ENCODE data around the gene OR2C3. TPM values are rescaled to one million over a fixed set of nuclear protein-coding genes. Genes with fewer than 3 reads are reported as not detected.

The OR2C3 gene
- total and polyA plus RNA-seq, 4 experiments from 2014 or later, result not detected

DNA sequence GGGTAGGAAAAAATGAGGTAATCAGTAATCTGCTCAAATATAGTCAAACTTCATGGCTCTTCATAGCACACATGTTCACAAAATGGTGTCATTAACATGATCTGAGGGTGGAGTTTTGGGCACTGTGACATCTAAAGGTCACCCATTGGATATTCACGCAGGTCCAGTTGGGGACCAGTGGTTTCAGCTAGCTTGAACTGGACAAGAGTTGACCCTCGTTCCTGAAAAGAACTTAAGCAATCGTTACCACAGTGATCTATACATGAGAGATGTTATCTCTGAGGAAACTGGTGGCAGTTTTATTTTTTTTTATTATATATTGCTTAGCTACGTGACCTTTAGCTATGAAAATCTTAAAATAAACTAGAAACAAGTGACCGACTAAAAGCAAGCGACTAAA is 3.0 kb upstream of the OR2C3 start:
- Mint-ChIP-seq H3K36me3 (no peaks in the 10 kb centered on the region), H3K9me3 (peaks cover 0 to 5% (median 0%) of the 10 kb centered on the region in 8 donors), H3K27ac (no peak overlapping the region), H3K4me1 (no peaks in the 10 kb centered on the region), H3K27me3 (peaks cover 20 to 21% of the 10 kb centered on the region in 2 donors), H3K4me3 (no peak overlapping the region)
- ChIA-PET CTCF (ENCODE audit: partially characterized antibody) (no interaction called here), POLR2A (ENCODE audit: partially characterized antibody) (no interaction called here)
- Histone ChIP-seq H3K36me3 (ENCODE audit: insufficient read depth, low read length) (no peaks in the 10 kb centered on the region), H3K27me3 (ENCODE audit: insufficient read depth, low read length) (no peaks in the 10 kb centered on the region), H3K9me3 (ENCODE audit: control insufficient read depth in 1 of 2, low read length in 2 of 2) (no peaks in the 10 kb centered on the region), H3K4me3 (ENCODE audit: low read length in 2 of 2) (no peak overlapping the region), H3K27ac (ENCODE audit: low read depth, low read length) (no peak overlapping the region), H3K4me1 (ENCODE audit: insufficient read depth, low read length) (no peaks in the 10 kb centered on the region)
- DNase-seq, result no peak
- intact Hi-C loops (cut with micrococcal nuclease), result no loop called here

DNA sequence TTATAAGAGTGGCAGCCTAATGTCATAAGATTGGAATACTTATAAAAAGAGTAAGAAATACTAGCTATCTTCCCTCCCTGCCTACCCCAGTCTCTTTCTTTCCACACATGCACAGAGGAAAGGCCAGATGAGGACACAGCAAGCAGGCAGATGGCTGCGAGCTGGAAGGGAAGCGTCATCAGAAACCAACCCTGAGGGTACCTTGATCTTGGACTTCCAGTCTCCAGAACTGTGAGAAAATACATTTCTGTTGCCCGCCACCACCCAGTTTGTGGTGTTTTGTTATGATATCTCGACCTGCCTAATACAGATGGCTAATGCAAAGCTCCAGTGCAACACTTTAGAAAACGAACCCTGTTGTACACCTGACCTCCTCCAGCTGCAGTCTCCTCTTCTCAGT is 2.3 kb upstream of the OR2C3 start:
- Mint-ChIP-seq H3K4me3 (no peak overlapping the region), H3K9me3 (peaks cover 0 to 5% (median 0%) of the 10 kb centered on the region in 8 donors), H3K27me3 (peaks cover 16 to 20% of the 10 kb centered on the region in 2 donors), H3K4me1 (no peaks in the 10 kb centered on the region), H3K36me3 (no peaks in the 10 kb centered on the region), H3K27ac (no peak overlapping the region)
- Histone ChIP-seq H3K4me3 (ENCODE audit: low read length in 2 of 2) (no peak overlapping the region), H3K9me3 (ENCODE audit: control insufficient read depth in 1 of 2, low read length in 2 of 2) (no peaks in the 10 kb centered on the region), H3K27me3 (ENCODE audit: insufficient read depth, low read length) (no peaks in the 10 kb centered on the region), H3K36me3 (ENCODE audit: insufficient read depth, low read length) (no peaks in the 10 kb centered on the region), H3K27ac (ENCODE audit: low read depth, low read length) (no peak overlapping the region), H3K4me1 (ENCODE audit: insufficient read depth, low read length) (no peaks in the 10 kb centered on the region)
- CTCF ChIA-PET (ENCODE audit: partially characterized antibody), result no interaction called here
- POLR2A ChIA-PET (ENCODE audit: partially characterized antibody), result no interaction called here
- intact Hi-C loops (cut with micrococcal nuclease), result no loop called here
- DNase-seq, result no peak

DNA sequence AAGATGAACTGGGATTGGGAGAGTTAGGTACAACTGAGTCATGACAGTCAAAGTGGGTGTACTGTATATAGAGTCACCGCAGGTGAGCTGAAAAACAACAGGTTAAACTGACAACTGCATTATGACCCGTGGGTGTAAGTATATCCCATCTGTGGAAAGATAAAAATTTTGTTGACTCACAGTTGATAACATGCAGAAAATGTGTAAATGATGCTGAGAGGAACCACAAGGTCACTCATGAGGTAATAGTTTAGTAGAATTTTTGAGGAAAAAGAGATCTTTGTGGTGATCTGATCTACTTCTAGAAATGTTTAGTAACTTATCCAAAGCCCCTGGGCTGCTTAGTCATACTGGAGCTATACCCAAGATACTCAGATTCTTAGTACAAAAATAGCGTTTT is 838 bp downstream of the OR2C3 start:
- intact Hi-C loops (cut with micrococcal nuclease), result no loop called here
- H3K27me3 ChIP-seq (ENCODE audit: insufficient read depth, low read length), result no peaks in the 10 kb centered on the region
- POLR2A ChIA-PET (ENCODE audit: partially characterized antibody), result no interaction called here

DNA sequence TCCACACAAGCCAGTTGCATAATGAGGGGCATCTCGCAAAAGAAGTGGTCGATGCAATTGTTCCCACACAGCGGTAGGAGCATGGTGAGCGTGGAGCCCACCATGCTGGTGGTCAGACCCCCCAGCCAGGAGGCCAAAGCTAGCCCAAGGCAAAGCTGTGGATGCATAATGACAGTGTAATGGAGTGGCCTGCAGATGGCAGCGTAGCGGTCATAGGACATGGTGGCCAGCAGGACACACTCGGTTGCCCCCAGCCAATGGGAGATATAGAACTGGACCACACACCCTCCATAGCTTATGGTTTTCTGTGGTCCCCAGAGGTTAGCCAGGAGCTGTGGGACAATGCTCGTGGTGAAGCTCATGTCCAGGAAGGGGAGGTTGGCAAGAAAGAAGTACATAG is 4.3 kb downstream of the OR2C3 start:
- no peak overlapping the region for H3K27ac ChIP-seq (ENCODE audit: low read depth, low read length)
- Mint-ChIP-seq H3K27ac (no peak overlapping the region), H3K27me3 (peaks cover 8 to 13% of the 10 kb centered on the region in 2 donors), H3K4me1 (no peaks in the 10 kb centered on the region), H3K4me3 (no peak overlapping the region), H3K9me3 (peaks cover 0 to 2% (median under 1%) of the 10 kb centered on the region in 8 donors), H3K36me3 (no peaks in the 10 kb centered on the region)
- DNase-seq, result no peak
- no peaks in the 10 kb centered on the region for H3K27me3 ChIP-seq (ENCODE audit: insufficient read depth, low read length)
- intact Hi-C loops (cut with micrococcal nuclease), result no loop called here
- no peaks in the 10 kb centered on the region for H3K36me3 ChIP-seq (ENCODE audit: insufficient read depth, low read length)
- POLR2A ChIA-PET (ENCODE audit: partially characterized antibody), result interaction anchor here (0.6 kb wide), 1 partner anchor 15 kb away, joined by 4 read pairs; no protein-coding TSS in a partner anchor
- H3K4me1 ChIP-seq (ENCODE audit: insufficient read depth, low read length), result no peaks in the 10 kb centered on the region
- no peak overlapping the region for H3K4me3 ChIP-seq (ENCODE audit: low read length in 2 of 2)
- H3K9me3 ChIP-seq (ENCODE audit: control insufficient read depth in 1 of 2, low read length in 2 of 2), result no peaks in the 10 kb centered on the region
- CTCF ChIA-PET (ENCODE audit: partially characterized antibody), result no interaction called here

More for the DNA sequence above, 838 bp downstream of the OR2C3 start:
- no peak overlapping the region for H3K4me3 Mint-ChIP-seq
- no peaks in the 10 kb centered on the region for H3K9me3 ChIP-seq (ENCODE audit: control insufficient read depth in 1 of 2, low read length in 2 of 2)
- H3K27me3 Mint-ChIP-seq, result peaks cover 12 to 26% of the 10 kb centered on the region in 2 donors
- no peak overlapping the region for H3K27ac Mint-ChIP-seq
- H3K4me3 ChIP-seq (ENCODE audit: low read length in 2 of 2), result no peak overlapping the region
- H3K4me1 ChIP-seq (ENCODE audit: insufficient read depth, low read length), result no peaks in the 10 kb centered on the region
- H3K36me3 Mint-ChIP-seq, result no peaks in the 10 kb centered on the region
- H3K36me3 ChIP-seq (ENCODE audit: insufficient read depth, low read length), result no peaks in the 10 kb centered on the region
- H3K9me3 Mint-ChIP-seq, result peaks cover 0 to 5% (median 0%) of the 10 kb centered on the region in 8 donors
- H3K4me1 Mint-ChIP-seq, result no peaks in the 10 kb centered on the region
- no peak overlapping the region for H3K27ac ChIP-seq (ENCODE audit: low read depth, low read length)
- CTCF ChIA-PET (ENCODE audit: partially characterized antibody), result no interaction called here
- DNase-seq, result no peak

DNA sequence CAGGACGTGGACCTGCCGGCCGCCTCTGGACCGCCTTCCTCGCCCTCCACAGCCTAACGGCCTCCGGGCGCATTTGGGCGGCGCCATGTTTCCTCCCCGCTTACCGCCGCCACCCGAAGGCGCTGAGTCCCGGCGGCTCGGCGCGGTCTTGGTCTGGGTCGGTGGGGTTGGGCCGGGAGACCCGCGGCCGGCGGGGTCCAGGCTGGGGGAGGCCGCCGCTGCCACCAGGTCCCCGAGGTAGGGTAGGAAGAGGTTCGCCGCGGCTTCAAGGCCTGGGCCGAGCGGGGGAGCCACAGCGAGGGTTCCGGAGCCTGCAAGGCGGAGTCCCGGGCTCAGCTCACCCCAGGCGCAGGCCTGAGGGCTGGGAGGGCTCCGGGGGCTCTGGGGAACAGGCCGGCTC is 5.5 kb downstream of the OR2C3 start:
- Mint-ChIP-seq H3K27ac (no peak overlapping the region), H3K9me3 (peaks cover 0 to 2% (median under 1%) of the 10 kb centered on the region in 8 donors), H3K4me1 (no peaks in the 10 kb centered on the region), H3K36me3 (no peaks in the 10 kb centered on the region), H3K27me3 (peaks cover 13% of the 10 kb centered on the region in 2 donors), H3K4me3 (no peak overlapping the region)
- Histone ChIP-seq H3K4me1 (ENCODE audit: insufficient read depth, low read length) (no peaks in the 10 kb centered on the region), H3K27ac (ENCODE audit: low read depth, low read length) (no peak overlapping the region), H3K9me3 (ENCODE audit: control insufficient read depth in 1 of 2, low read length in 2 of 2) (no peaks in the 10 kb centered on the region), H3K4me3 (ENCODE audit: low read length in 2 of 2) (no peak overlapping the region), H3K36me3 (ENCODE audit: insufficient read depth, low read length) (no peaks in the 10 kb centered on the region), H3K27me3 (ENCODE audit: insufficient read depth, low read length) (no peaks in the 10 kb centered on the region)
- intact Hi-C loops (cut with micrococcal nuclease), result no loop called here
- DNase-seq, result no peak
- CTCF ChIA-PET (ENCODE audit: partially characterized antibody), result no interaction called here
- POLR2A ChIA-PET (ENCODE audit: partially characterized antibody), result no interaction called here

DNA sequence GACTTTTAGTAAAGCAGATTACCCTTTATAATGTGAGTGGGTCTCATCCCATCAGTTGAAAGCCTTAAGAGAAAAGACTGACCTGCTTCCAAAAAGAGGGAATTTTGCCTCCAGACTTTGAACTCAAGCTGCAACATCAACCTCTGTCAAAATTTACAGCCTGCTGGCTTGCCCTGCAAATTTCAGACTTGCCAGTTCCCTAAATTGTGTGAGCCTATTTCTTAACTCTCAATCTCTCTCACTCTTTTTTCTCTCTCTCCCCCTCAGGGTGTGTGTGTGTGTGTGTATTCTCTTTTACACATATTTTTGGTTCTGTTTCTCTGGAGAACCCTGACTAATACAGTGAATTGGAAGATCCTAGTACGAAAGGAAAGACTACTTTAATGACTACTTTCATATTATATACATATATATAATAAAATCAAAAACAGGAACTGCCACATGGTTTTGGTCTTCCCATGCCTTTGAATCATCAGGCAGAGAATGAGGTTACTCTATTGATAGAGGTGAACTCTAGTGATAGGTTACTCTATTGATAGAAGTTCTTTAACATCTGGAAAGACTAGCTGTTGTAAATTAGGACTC is 6.4 kb downstream of the OR2C3 start:
- peaks cover 0 to 2% (median under 1%) of the 10 kb centered on the region in 8 donors for H3K9me3 Mint-ChIP-seq
- Histone ChIP-seq H3K4me1 (ENCODE audit: insufficient read depth, low read length) (no peaks in the 10 kb centered on the region), H3K27me3 (ENCODE audit: insufficient read depth, low read length) (no peaks in the 10 kb centered on the region), H3K4me3 (ENCODE audit: low read length in 2 of 2) (no peak overlapping the region), H3K36me3 (ENCODE audit: insufficient read depth, low read length) (no peaks in the 10 kb centered on the region), H3K9me3 (ENCODE audit: control insufficient read depth in 1 of 2, low read length in 2 of 2) (no peaks in the 10 kb centered on the region), H3K27ac (ENCODE audit: low read depth, low read length) (no peak overlapping the region)
- H3K27me3 Mint-ChIP-seq, result peaks cover 13 to 14% of the 10 kb centered on the region in 2 donors
- no peaks in the 10 kb centered on the region for H3K4me1 Mint-ChIP-seq
- DNase-seq, result no peak
- POLR2A ChIA-PET (ENCODE audit: partially characterized antibody), result no interaction called here
- CTCF ChIA-PET (ENCODE audit: partially characterized antibody), result no interaction called here
- no peak overlapping the region for H3K27ac Mint-ChIP-seq
- H3K36me3 Mint-ChIP-seq, result no peaks in the 10 kb centered on the region
- H3K4me3 Mint-ChIP-seq, result no peak overlapping the region
- intact Hi-C loops (cut with micrococcal nuclease), result no loop called here

DNA sequence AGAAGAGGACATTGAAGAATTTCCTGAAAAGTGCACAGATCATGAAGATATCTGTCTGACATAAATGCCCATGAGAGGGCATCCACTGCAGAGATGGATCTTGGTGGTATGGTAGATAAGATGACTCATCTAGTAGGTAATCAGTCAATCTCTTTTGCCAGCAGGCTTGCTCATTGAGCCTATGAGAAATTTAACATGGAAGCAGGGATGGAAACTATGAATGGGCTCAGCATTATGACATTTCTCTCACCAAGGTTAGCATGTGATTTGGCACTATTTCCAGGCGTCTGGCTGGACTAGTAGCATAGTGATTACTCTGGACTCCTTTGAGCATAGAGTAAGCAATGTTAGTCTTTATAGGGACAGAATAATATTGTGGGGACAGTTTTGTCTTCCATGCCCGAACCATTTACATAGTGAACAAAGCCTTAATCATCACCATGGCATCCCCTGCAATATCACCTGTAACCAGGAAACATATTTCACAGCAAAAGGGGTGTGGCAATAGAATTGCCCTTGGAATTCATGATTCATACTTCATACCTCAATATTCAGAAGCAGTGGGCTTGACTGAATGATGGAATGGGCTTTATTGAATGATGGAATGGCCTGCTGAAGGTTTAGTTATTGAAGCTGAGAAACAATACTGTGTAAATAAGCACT is 7.3 kb downstream of the OR2C3 start:
- DNase-seq, result no peak
- H3K36me3 Mint-ChIP-seq, result no peaks in the 10 kb centered on the region
- POLR2A ChIA-PET (ENCODE audit: partially characterized antibody), result no interaction called here
- Histone ChIP-seq H3K9me3 (ENCODE audit: control insufficient read depth in 1 of 2, low read length in 2 of 2) (no peaks in the 10 kb centered on the region), H3K4me1 (ENCODE audit: insufficient read depth, low read length) (no peaks in the 10 kb centered on the region), H3K4me3 (ENCODE audit: low read length in 2 of 2) (no peak overlapping the region), H3K27ac (ENCODE audit: low read depth, low read length) (no peak overlapping the region), H3K36me3 (ENCODE audit: insufficient read depth, low read length) (no peaks in the 10 kb centered on the region), H3K27me3 (ENCODE audit: insufficient read depth, low read length) (no peaks in the 10 kb centered on the region)
- CTCF ChIA-PET (ENCODE audit: partially characterized antibody), result no interaction called here
- intact Hi-C loops (cut with micrococcal nuclease), result no loop called here
- peaks cover 0 to 5% (median under 1%) of the 10 kb centered on the region in 8 donors for H3K9me3 Mint-ChIP-seq
- peaks cover 17 to 18% of the 10 kb centered on the region in 2 donors for H3K27me3 Mint-ChIP-seq
- no peaks in the 10 kb centered on the region for H3K4me1 Mint-ChIP-seq
- H3K4me3 Mint-ChIP-seq, result no peak overlapping the region
- H3K27ac Mint-ChIP-seq, result no peak overlapping the region

Data from CD4-positive, alpha-beta memory T cell (primary cell).